ENCODE measurements around the gene HNRNPU. TPM values are rescaled to one million over a fixed set of nuclear protein-coding genes. Genes with fewer than 3 reads are reported as not detected.

The HNRNPU gene
- total and polyA plus RNA-seq, 2 of the 13 experiments (the other 11 are each of a cell fraction or from before 2014, with no cell fraction given) = 101 to 508 TPM

DNA sequence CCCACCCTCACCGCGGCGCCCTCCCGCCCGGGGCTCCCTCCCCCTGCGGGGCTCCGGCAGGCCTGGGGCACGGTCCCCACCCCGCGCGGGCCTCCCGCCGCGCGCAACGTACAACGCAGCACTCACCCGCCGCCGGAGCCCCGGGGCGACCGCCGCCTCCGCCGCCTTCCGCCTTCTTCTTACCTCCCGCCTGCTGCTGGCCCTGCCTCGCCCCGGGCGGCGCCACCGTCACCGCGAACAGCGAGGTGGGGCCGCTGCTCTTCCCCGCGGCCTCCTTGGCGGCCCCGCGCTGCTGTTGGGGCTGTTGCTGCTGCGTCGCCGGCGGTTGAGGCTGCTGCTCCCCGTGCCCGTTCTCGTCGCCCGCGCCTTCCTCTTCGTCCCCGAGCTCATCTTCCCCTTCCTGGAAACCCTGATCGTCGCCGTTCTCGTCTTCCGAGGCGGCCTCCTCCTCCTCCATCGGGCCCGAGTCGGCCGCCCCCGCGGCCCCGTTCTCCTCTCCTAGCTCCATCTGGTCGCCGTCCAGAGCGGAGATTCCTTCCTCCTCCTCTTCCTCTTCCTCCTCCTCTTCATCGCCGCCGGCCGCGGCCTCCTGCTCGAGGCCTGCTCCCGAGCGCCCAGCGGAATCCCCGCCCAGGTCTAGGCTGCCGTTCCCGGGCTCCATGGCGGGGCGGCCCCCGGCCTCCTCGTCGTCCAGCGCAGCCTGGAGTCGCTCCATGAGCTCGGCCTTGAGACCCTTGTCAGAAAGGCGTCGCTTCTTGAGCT is 671 bp downstream of the HNRNPU start (continued):
- TF ChIP-seq, protein P1, sequence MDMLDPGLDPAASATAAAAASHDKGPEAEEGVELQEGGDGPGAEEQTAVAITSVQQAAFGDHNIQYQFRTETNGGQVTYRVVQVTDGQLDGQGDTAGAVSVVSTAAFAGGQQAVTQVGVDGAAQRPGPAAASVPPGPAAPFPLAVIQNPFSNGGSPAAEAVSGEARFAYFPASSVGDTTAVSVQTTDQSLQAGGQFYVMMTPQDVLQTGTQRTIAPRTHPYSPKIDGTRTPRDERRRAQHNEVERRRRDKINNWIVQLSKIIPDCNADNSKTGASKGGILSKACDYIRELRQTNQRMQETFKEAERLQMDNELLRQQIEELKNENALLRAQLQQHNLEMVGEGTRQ (IDR thresholded peaks at IDR 0.05; ENCODE audit: low read depth, low read length) = no peak
- TF ChIP-seq, protein P1 (CRISPR knock-in tag; IDR thresholded peaks at IDR 0.05; ENCODE audit: borderline replicate concordance) = 0 out of 2 replicates have a peak, but pooled peaks have one; percentile 31
- no peak for TF ChIP-seq MXD4 (CRISPR knock-in tag; IDR thresholded peaks at IDR 0.05)
- TF ChIP-seq ZNF17 (CRISPR knock-in tag; IDR thresholded peaks at IDR 0.05) = no peak
- TF ChIP-seq PHF20 (CRISPR knock-in tag; IDR thresholded peaks at IDR 0.05) = peak; percentile 36; the same call in 1 of the 2 replicates
- no peak for TF ChIP-seq MAZ (IDR thresholded peaks at IDR 0.05; ENCODE audit: borderline replicate concordance, low read depth, low read length)
- no peak for TF ChIP-seq MAZ (CRISPR knock-in tag; IDR thresholded peaks at IDR 0.05; ENCODE audit: low read depth)
- no peak; the same call in 1 of the 2 replicates for TF ChIP-seq DMAP1 (CRISPR knock-in tag; IDR thresholded peaks at IDR 0.05)
- TF ChIP-seq ZNF709 (CRISPR knock-in tag; IDR thresholded peaks at IDR 0.05) = 0 out of 2 replicates have a peak, but pooled peaks have one; percentile 3
- no peak for TF ChIP-seq SP1 (IDR thresholded peaks at IDR 0.05)
- no peak for TF ChIP-seq SP1 (CRISPR knock-in tag; IDR thresholded peaks at IDR 0.05)
- TF ChIP-seq, protein P2, sequence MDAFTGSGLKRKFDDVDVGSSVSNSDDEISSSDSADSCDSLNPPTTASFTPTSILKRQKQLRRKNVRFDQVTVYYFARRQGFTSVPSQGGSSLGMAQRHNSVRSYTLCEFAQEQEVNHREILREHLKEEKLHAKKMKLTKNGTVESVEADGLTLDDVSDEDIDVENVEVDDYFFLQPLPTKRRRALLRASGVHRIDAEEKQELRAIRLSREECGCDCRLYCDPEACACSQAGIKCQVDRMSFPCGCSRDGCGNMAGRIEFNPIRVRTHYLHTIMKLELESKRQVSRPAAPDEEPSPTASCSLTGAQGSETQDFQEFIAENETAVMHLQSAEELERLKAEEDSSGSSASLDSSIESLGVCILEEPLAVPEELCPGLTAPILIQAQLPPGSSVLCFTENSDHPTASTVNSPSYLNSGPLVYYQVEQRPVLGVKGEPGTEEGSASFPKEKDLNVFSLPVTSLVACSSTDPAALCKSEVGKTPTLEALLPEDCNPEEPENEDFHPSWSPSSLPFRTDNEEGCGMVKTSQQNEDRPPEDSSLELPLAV (CRISPR knock-in tag; conservative IDR thresholded peaks at IDR 0.05; ENCODE audit: low read depth) = 0 out of 2 replicates have a peak, but pooled peaks have one; percentile 75
- TF ChIP-seq ZC3H13 (CRISPR knock-in tag; IDR thresholded peaks at IDR 0.05) = peak; percentile 56; the same call in 1 of the 2 replicates
- 0 out of 2 replicates have a peak, but pooled peaks have one; percentile 10 for TF ChIP-seq ZNF768 (CRISPR knock-in tag; IDR thresholded peaks at IDR 0.05)
- peak; percentile 60; the same call in 1 of the 2 replicates for TF ChIP-seq ZNF790 (CRISPR knock-in tag; IDR thresholded peaks at IDR 0.05; ENCODE audit: borderline replicate concordance)
- TF ChIP-seq, protein P3, sequence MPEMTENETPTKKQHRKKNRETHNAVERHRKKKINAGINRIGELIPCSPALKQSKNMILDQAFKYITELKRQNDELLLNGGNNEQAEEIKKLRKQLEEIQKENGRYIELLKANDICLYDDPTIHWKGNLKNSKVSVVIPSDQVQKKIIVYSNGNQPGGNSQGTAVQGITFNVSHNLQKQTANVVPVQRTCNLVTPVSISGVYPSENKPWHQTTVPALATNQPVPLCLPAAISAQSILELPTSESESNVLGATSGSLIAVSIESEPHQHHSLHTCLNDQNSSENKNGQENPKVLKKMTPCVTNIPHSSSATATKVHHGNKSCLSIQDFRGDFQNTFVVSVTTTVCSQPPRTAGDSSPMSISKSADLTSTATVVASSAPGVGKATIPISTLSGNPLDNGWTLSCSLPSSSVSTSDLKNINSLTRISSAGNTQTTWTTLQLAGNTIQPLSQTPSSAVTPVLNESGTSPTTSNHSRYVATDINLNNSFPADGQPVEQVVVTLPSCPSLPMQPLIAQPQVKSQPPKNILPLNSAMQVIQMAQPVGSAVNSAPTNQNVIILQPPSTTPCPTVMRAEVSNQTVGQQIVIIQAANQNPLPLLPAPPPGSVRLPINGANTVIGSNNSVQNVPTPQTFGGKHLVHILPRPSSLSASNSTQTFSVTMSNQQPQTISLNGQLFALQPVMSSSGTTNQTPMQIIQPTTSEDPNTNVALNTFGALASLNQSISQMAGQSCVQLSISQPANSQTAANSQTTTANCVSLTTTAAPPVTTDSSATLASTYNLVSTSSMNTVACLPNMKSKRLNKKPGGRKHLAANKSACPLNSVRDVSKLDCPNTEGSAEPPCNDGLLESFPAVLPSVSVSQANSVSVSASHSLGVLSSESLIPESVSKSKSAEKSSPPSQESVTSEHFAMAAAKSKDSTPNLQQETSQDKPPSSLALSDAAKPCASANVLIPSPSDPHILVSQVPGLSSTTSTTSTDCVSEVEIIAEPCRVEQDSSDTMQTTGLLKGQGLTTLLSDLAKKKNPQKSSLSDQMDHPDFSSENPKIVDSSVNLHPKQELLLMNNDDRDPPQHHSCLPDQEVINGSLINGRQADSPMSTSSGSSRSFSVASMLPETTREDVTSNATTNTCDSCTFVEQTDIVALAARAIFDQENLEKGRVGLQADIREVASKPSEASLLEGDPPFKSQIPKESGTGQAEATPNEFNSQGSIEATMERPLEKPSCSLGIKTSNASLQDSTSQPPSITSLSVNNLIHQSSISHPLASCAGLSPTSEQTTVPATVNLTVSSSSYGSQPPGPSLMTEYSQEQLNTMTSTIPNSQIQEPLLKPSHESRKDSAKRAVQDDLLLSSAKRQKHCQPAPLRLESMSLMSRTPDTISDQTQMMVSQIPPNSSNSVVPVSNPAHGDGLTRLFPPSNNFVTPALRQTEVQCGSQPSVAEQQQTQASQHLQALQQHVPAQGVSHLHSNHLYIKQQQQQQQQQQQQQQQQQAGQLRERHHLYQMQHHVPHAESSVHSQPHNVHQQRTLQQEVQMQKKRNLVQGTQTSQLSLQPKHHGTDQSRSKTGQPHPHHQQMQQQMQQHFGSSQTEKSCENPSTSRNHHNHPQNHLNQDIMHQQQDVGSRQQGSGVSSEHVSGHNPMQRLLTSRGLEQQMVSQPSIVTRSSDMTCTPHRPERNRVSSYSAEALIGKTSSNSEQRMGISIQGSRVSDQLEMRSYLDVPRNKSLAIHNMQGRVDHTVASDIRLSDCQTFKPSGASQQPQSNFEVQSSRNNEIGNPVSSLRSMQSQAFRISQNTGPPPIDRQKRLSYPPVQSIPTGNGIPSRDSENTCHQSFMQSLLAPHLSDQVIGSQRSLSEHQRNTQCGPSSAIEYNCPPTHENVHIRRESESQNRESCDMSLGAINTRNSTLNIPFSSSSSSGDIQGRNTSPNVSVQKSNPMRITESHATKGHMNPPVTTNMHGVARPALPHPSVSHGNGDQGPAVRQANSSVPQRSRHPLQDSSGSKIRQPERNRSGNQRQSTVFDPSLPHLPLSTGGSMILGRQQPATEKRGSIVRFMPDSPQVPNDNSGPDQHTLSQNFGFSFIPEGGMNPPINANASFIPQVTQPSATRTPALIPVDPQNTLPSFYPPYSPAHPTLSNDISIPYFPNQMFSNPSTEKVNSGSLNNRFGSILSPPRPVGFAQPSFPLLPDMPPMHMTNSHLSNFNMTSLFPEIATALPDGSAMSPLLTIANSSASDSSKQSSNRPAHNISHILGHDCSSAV (CRISPR knock-in tag; IDR thresholded peaks at IDR 0.05; ENCODE audit: borderline replicate concordance) = peak; percentile 45; the same call in 1 of the 2 replicates
- TF ChIP-seq ZFP36L1 (CRISPR knock-in tag; IDR thresholded peaks at IDR 0.05) = no peak
- no peak for TF ChIP-seq PHB2 (IDR thresholded peaks at IDR 0.05; ENCODE audit: partially characterized antibody)

Measured in HepG2 (cell line).